Suprapubic skin (tissue), 4 donors: ENCODE results near the gene KIRREL3.

Experiments
- CTCF ChIP-seq, 2 donors: fragments of 200-600 bp in 1 of 2; fragments of 450-650 bp in 1 of 2; sonication (generic) in 1 of 2; IDR thresholded peaks; one replicate each; pipeline ENCODE4 v1.5.1; 2016 to 2019; ENCODE audit warnings: antibody characterized with exemption in 2 of 2, mild to moderate bottlenecking in 1 of 2, moderate library complexity in 1 of 2
- EP300 ChIP-seq: sonication (generic); formaldehyde crosslinking; IDR thresholded peaks from one replicate; pipeline ENCODE4 v1.6.1; 2017; ENCODE audit warnings: antibody characterized with exemption
- POLR2A ChIP-seq, 2 donors: fragments of 450-650 bp; IDR thresholded peaks; one replicate each; pipeline ENCODE4 v1.6.1; 2017; ENCODE audit warnings: antibody characterized with exemption in 2 of 2, mild to moderate bottlenecking in 2 of 2, moderate library complexity in 2 of 2
- POLR2AphosphoS5 ChIP-seq, 3 donors: sonication (generic); formaldehyde crosslinking; IDR thresholded peaks; one replicate each; pipeline ENCODE4 v1.6.1; 2017; ENCODE audit warnings: antibody characterized with exemption in 3 of 3

- TF ChIP-seq CTCF (IDR thresholded peaks at IDR 0.05) (no peak), EP300 (no peak), POLR2A (IDR thresholded peaks at IDR 0.05) (no peak), POLR2AphosphoS5 (IDR thresholded peaks at IDR 0.05) (no peak)
Measured at GRCh38 chr11:126408901-126409619, 591.5 kb downstream of the KIRREL3 start.
